Measurements from ENCODE around the gene SLC48A1. TPM values are rescaled to one million over a fixed set of nuclear protein-coding genes. Genes with fewer than 3 reads are reported as not detected.

SLC48A1 gene
- total and polyA plus RNA-seq, 3 experiments from 2014 or later: 9.1 to 11.5 (median 10.9) TPM

DNA sequence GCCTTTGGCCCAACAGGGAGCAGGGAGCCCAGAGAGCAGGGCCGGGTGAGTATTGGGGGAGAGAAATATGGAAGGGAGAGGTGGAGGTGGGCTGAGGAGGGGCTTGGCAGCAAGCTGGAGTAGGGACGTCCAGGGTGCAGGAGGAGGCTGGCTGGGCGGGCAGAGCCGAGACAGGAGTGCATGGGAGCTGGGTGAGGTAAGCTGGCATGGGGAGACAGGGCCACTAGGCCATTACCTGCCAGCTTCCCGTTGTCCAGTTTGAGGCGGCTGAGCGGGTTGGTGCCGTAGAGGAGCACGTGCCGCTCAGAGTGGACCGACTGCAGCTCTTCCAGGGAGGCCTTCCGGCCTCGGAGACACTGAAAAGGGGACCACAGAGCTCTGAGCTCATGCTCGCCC lies 18.3 kb downstream of the SLC48A1 start:
- no peak overlapping the region for H3K27ac ChIP-seq (ENCODE audit: low read depth, low read length)
- H3K27ac Mint-ChIP-seq: no peak overlapping the region
- no peaks in the 10 kb centered on the region for H3K27me3 Mint-ChIP-seq
- no peaks in the 10 kb centered on the region for H3K4me1 ChIP-seq (ENCODE audit: insufficient read depth, low read length)
- no peaks in the 10 kb centered on the region for H3K27me3 ChIP-seq (ENCODE audit: insufficient read depth, low read length, poor library complexity, severe bottlenecking)
- no peak for DNase-seq
- H3K9me3 ChIP-seq (ENCODE audit: low read length): no peaks in the 10 kb centered on the region
- ChIA-PET POLR2A (no interaction called here), CTCF (interaction anchor here (1.2 to 13.6 kb wide), 4 partner anchors 10 to 49 kb away, joined by 3 to 170 read pairs (median 7); no protein-coding TSS in a partner anchor)
- no peaks in the 10 kb centered on the region for H3K9me3 Mint-ChIP-seq
- peaks cover 0 to 1% (median 0%) of the 10 kb centered on the region in 3 donors for H3K4me1 Mint-ChIP-seq
- no peak overlapping the region for H3K4me3 ChIP-seq (ENCODE audit: low read length)
- H3K36me3 Mint-ChIP-seq: peaks cover 3 to 91% (median 17%) of the 10 kb centered on the region in 3 donors
- H3K36me3 ChIP-seq (ENCODE audit: insufficient read depth, low read length): peaks cover 70% of the 10 kb centered on the region
- H3K4me3 Mint-ChIP-seq: no peak overlapping the region

DNA sequence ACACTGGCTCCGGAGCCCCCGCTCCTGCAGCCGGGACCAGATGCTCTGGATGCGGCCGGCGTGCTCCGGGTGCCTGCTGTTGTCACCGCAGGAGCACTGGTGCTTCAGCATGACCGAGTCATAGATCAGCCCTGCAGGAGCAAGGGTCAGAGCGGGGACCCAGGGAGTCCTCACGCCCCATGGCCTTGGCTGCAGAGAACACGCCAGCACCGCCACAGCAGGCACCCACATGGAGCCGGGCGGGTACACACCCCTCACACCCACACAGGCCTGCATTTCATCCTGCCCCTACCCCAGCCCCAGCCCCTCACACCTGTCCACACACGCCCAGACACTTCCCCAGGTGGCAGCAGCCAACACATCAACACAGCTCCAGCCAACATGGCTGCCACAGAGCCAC lies 18.8 kb downstream of the SLC48A1 start:
- H3K27me3 ChIP-seq (ENCODE audit: insufficient read depth, low read length, poor library complexity, severe bottlenecking): no peaks in the 10 kb centered on the region
- Mint-ChIP-seq H3K4me3 (no peak overlapping the region), H3K4me1 (peaks cover 0 to 1% (median 0%) of the 10 kb centered on the region in 3 donors), H3K9me3 (no peaks in the 10 kb centered on the region), H3K27me3 (no peaks in the 10 kb centered on the region), H3K36me3 (peaks cover 3 to 91% (median 17%) of the 10 kb centered on the region in 3 donors), H3K27ac (no peak overlapping the region)
- no peak for DNase-seq
- peaks cover 68% of the 10 kb centered on the region for H3K36me3 ChIP-seq (ENCODE audit: insufficient read depth, low read length)
- no peaks in the 10 kb centered on the region for H3K4me1 ChIP-seq (ENCODE audit: insufficient read depth, low read length)
- POLR2A ChIA-PET: no interaction called here
- CTCF ChIA-PET: interaction anchor here (1.2 to 13.6 kb wide), 4 partner anchors 10 to 49 kb away, joined by 3 to 170 read pairs (median 7); no protein-coding TSS in a partner anchor
- H3K27ac ChIP-seq (ENCODE audit: low read depth, low read length): no peak overlapping the region
- no peak overlapping the region for H3K4me3 ChIP-seq (ENCODE audit: low read length)
- H3K9me3 ChIP-seq (ENCODE audit: low read length): no peaks in the 10 kb centered on the region

DNA sequence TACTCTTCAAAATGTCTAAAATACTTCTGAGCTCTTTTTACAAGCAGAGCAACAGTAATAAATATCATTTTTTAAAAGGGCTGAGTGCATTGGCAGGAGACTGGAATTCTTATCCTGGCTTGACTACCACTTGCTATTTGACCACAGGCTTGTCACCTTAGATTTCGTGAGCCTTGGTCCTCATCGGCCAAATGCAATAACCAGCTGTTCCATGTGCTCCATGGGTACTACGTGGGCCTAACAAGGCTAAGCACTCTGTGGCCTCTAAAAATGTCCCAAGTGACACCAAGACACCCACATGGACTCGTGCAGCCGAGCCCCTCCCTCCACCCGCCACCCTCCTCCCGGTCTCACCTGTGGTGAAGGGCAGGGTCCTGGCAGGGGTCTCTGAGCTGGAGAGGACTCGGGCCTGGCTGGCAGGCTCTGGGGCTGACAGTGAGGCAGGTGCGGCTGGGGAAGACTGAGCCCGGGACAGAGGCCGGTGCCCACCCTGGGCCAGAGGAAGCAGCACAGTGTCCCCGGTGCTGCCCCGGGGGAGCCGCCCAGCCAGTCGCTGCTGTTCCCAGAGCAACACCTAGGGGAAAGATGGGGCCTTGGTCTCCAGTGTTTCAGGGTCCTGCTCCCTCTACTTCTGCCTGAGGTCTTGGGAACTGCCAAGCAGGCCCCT lies 20.1 kb downstream of the SLC48A1 start:
- Histone ChIP-seq H3K4me1 (ENCODE audit: insufficient read depth, low read length) (peaks cover 6% of the 10 kb centered on the region), H3K27ac (ENCODE audit: low read depth, low read length) (no peak overlapping the region), H3K4me3 (ENCODE audit: low read length) (no peak overlapping the region), H3K27me3 (ENCODE audit: insufficient read depth, low read length, poor library complexity, severe bottlenecking) (no peaks in the 10 kb centered on the region), H3K36me3 (ENCODE audit: insufficient read depth, low read length) (peaks cover 66% of the 10 kb centered on the region), H3K9me3 (ENCODE audit: low read length) (no peaks in the 10 kb centered on the region)
- CTCF ChIA-PET: interaction anchor here (1.6 to 13.6 kb wide), 3 partner anchors 12 to 43 kb away, joined by 3 to 170 read pairs (median 4); no protein-coding TSS in a partner anchor
- H3K27me3 Mint-ChIP-seq: no peaks in the 10 kb centered on the region
- H3K36me3 Mint-ChIP-seq: peaks cover 3 to 88% (median 13%) of the 10 kb centered on the region in 3 donors
- H3K27ac Mint-ChIP-seq: peak overlapping the region in 2 of 8 donors; percentile 9 to 54
- POLR2A ChIA-PET: no interaction called here
- H3K4me1 Mint-ChIP-seq: peaks cover 4 to 5% (median 4%) of the 10 kb centered on the region in 3 donors
- H3K9me3 Mint-ChIP-seq: no peaks in the 10 kb centered on the region
- DNase-seq: no peak
- no peak overlapping the region for H3K4me3 Mint-ChIP-seq

DNA sequence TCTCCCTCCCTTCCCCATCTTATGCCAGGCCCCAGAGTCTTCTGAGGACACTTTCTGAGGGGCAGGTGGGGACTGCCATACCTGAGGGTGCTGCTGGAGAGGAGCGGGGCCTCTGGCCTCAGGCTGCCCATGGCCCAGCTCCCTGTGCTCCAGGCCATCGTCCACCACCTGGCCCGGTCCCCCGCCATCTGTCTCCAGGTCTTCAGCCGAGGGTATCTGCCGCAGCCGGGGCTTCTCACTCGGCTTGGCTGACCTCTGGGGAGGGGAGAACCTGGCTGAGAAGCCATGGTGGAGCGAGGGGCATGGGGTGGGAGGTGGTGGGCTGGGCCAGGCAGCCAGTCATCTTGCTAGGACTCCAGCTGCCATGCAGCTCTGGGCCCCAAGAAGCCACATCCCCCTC lies 21.6 kb downstream of the SLC48A1 start:
- H3K4me1 ChIP-seq (ENCODE audit: insufficient read depth, low read length): peaks cover 12% of the 10 kb centered on the region
- POLR2A ChIA-PET: no interaction called here
- H3K9me3 Mint-ChIP-seq: no peaks in the 10 kb centered on the region
- H3K4me1 Mint-ChIP-seq: peaks cover 2 to 13% (median 9%) of the 10 kb centered on the region in 3 donors
- H3K36me3 ChIP-seq (ENCODE audit: insufficient read depth, low read length): peaks cover 55% of the 10 kb centered on the region
- no peaks in the 10 kb centered on the region for H3K27me3 ChIP-seq (ENCODE audit: insufficient read depth, low read length, poor library complexity, severe bottlenecking)
- CTCF ChIA-PET: interaction anchor here (1.0 to 13.6 kb wide), 3 partner anchors 13 to 42 kb away, joined by 3 to 170 read pairs (median 4); no protein-coding TSS in a partner anchor
- peaks cover 3 to 86% (median 6%) of the 10 kb centered on the region in 3 donors for H3K36me3 Mint-ChIP-seq
- no peak for DNase-seq
- H3K27ac ChIP-seq (ENCODE audit: low read depth, low read length): no peak overlapping the region
- no peak overlapping the region for H3K4me3 ChIP-seq (ENCODE audit: low read length)
- H3K4me3 Mint-ChIP-seq: no peak overlapping the region
- no peaks in the 10 kb centered on the region for H3K9me3 ChIP-seq (ENCODE audit: low read length)
- no peaks in the 10 kb centered on the region for H3K27me3 Mint-ChIP-seq
- H3K27ac Mint-ChIP-seq: peak overlapping the region in 2 of 8 donors; percentile 36 to 91

DNA sequence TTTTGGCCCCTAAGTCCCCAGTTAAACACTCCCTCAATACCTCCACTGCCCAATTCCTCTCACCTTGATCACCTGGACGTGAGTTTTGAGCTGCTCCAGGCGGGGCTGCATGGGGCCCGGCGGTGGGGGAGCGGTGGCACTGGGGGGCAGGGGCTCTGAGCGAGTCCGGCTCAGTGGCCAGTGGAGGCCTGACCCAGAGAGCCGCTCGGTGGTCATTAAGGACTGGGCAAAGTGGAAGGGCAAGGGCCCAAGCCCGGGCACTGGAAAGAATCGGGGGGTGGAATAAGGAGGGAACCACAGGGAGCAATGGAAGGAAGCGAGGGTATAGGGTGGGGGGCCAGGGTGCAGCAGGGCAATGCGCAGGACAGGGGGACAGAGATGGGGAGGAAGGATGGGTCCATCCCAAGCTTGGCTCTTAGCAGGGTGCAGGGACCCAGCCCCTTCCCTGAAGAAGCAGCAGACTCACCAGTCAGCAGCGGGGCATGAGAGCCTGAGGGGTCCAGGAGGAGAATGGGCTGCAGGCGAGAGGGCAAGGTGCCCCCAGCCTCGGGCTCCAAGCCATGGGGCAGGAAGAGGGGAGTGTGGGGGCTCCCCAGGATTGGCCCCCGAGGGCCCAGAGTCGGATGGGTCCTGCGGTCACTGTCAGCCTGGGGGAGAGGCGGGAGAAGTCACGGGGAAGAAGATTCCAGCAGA lies 22.2 kb downstream of the SLC48A1 start:
- H3K36me3 Mint-ChIP-seq: peaks cover 3 to 87% (median 6%) of the 10 kb centered on the region in 3 donors
- H3K27me3 ChIP-seq (ENCODE audit: insufficient read depth, low read length, poor library complexity, severe bottlenecking): no peaks in the 10 kb centered on the region
- CTCF ChIA-PET: interaction anchor here (1.0 to 13.6 kb wide), 2 partner anchors 12 to 41 kb away, joined by 4 to 170 read pairs; no protein-coding TSS in a partner anchor
- no peaks in the 10 kb centered on the region for H3K9me3 Mint-ChIP-seq
- H3K4me3 Mint-ChIP-seq: no peak overlapping the region
- POLR2A ChIA-PET: no interaction called here
- no peaks in the 10 kb centered on the region for H3K27me3 Mint-ChIP-seq
- DNase-seq: no peak
- H3K4me1 Mint-ChIP-seq: peaks cover 3 to 16% (median 9%) of the 10 kb centered on the region in 3 donors
- no peak overlapping the region for H3K4me3 ChIP-seq (ENCODE audit: low read length)
- no peaks in the 10 kb centered on the region for H3K9me3 ChIP-seq (ENCODE audit: low read length)
- peaks cover 51% of the 10 kb centered on the region for H3K36me3 ChIP-seq (ENCODE audit: insufficient read depth, low read length)
- peaks cover 14% of the 10 kb centered on the region for H3K4me1 ChIP-seq (ENCODE audit: insufficient read depth, low read length)
- H3K27ac ChIP-seq (ENCODE audit: low read depth, low read length): no peak overlapping the region
- peak overlapping the region in 2 of 8 donors; percentile 33 to 91 for H3K27ac Mint-ChIP-seq

DNA sequence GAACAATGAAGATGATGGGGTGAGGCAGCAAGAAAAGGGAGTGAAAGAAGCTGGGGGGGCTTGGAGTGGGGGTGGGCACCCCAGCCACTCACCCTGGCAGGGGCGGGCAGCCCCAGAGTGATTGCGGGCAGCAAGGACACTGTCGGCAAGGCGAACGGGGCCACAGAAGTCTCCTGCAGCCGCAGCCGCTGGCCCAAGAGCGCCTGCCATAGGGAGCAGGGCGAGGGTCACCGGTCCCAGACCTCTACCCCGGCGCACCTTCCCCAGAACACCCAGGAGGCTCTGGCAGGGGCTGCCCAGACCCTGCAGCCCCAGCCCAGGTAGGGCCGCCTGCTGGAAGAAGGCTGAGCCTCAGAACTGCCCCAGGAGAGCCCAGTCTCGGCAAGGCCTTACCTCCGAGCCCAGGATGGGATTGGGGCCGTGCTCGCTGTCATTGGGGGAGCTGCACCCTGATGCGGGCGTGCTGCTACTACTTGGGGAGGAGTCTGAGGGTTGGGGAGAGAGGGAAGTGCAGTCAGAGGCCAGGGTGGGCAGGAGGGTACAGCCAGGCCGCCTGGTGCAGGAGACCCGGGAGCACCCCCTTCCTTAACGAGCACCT lies 22.9 kb downstream of the SLC48A1 start:
- Histone ChIP-seq H3K27ac (ENCODE audit: low read depth, low read length) (no peak overlapping the region), H3K4me3 (ENCODE audit: low read length) (no peak overlapping the region), H3K9me3 (ENCODE audit: low read length) (no peaks in the 10 kb centered on the region), H3K4me1 (ENCODE audit: insufficient read depth, low read length) (peaks cover 19% of the 10 kb centered on the region), H3K36me3 (ENCODE audit: insufficient read depth, low read length) (peaks cover 45% of the 10 kb centered on the region), H3K27me3 (ENCODE audit: insufficient read depth, low read length, poor library complexity, severe bottlenecking) (no peaks in the 10 kb centered on the region)
- no peaks in the 10 kb centered on the region for H3K27me3 Mint-ChIP-seq
- no peak overlapping the region for H3K4me3 Mint-ChIP-seq
- peak overlapping the region in 1 of 8 donors; percentile 33 for H3K27ac Mint-ChIP-seq
- no peaks in the 10 kb centered on the region for H3K9me3 Mint-ChIP-seq
- peaks cover 5 to 21% (median 15%) of the 10 kb centered on the region in 3 donors for H3K4me1 Mint-ChIP-seq
- CTCF ChIA-PET: interaction anchor here (1.4 to 13.6 kb wide), 2 partner anchors 32 to 40 kb away, joined by 4 to 170 read pairs; no protein-coding TSS in a partner anchor
- POLR2A ChIA-PET: no interaction called here
- DNase-seq: no peak
- peaks cover 3 to 82% (median 6%) of the 10 kb centered on the region in 3 donors for H3K36me3 Mint-ChIP-seq

DNA sequence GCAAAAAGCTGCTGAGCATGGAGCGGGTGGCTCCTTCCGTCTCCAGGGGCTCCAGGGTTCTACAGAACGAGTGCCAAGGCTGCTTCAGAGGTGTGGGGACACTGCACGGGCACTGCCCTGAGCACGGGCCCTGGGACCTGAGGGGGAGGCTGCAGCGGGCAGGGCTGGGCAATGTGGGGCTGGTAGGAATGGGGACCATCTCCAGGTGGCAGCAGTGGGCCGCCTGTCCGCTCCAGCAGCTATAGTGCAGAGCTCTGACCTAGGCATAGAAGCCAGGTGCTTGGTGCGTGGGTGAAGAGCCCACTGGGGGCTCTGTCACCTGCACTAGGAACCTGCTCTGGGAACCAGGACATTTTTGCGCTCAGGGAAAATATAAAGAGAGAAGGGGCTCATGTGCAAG lies 24.4 kb downstream of the SLC48A1 start:
- H3K36me3 Mint-ChIP-seq: peaks cover 3 to 72% (median 6%) of the 10 kb centered on the region in 3 donors
- H3K9me3 ChIP-seq (ENCODE audit: low read length): no peaks in the 10 kb centered on the region
- peak overlapping the region in 3 of 8 donors; percentile 28 to 84 (median 61) for H3K27ac Mint-ChIP-seq
- no peaks in the 10 kb centered on the region for H3K27me3 Mint-ChIP-seq
- peaks cover 17 to 34% (median 29%) of the 10 kb centered on the region in 3 donors for H3K4me1 Mint-ChIP-seq
- ChIA-PET CTCF (interaction anchor here (0.9 to 13.6 kb wide), 9 partner anchors 9 to 55 kb away, joined by 3 to 170 read pairs (median 4); partner anchors contain the start of gene SLC48A1), POLR2A (no interaction called here)
- peaks cover 34% of the 10 kb centered on the region for H3K4me1 ChIP-seq (ENCODE audit: insufficient read depth, low read length)
- no peak overlapping the region for H3K4me3 Mint-ChIP-seq
- no peak overlapping the region for H3K27ac ChIP-seq (ENCODE audit: low read depth, low read length)
- no peaks in the 10 kb centered on the region for H3K27me3 ChIP-seq (ENCODE audit: insufficient read depth, low read length, poor library complexity, severe bottlenecking)
- H3K9me3 Mint-ChIP-seq: no peaks in the 10 kb centered on the region
- H3K36me3 ChIP-seq (ENCODE audit: insufficient read depth, low read length): peaks cover 44% of the 10 kb centered on the region
- H3K4me3 ChIP-seq (ENCODE audit: low read length): no peak overlapping the region
- peak in 4 of 5 donors; percentile 16 to 66 (median 54) for DNase-seq
